Activated T-helper 9 cell treated with anti-CD3 and anti-CD28 coated beads, Interleukin-2, amount 50 U/mL, for 16 hours (primary cell): Measurements from ENCODE around the gene TMEM212.
"Not testable (repeated sequence)": the region's sequence is repeated elsewhere in the genome, so short reads cannot be mapped to it uniquely, and the experiment has no call there.

ENCODE experiments used
- DNase-seq: peaks from one replicate; pipeline ENCODE4 v3.0.0-alpha.2; 2020; ENCODE audit warnings: low read depth

TMEM212 gene

GRCh38 chr3:171813278-171813896 lies 29.8 kb upstream of the TMEM212 start:
- DNase-seq, result no peak

GRCh38 chr3:171813897-171814460 lies 29.2 kb upstream of the TMEM212 start:
- no peak for DNase-seq

GRCh38 chr3:171814662-171815061 lies 28.5 kb upstream of the TMEM212 start:
- DNase-seq, result not testable (repeated sequence)

GRCh38 chr3:171815973-171816595 lies 27.1 kb upstream of the TMEM212 start:
- no peak for DNase-seq

- DNase-seq, result no peak
These were observed 25.9 kb upstream of the TMEM212 start for GRCh38 chr3:171817074-171817800.

GRCh38 chr3:171821044-171821443 lies 22.1 kb upstream of the TMEM212 start:
- no peak for DNase-seq

GRCh38 chr3:171821778-171822358 lies 21.3 kb upstream of the TMEM212 start:
- no peak for DNase-seq

- DNase-seq, result no peak
These were observed 20.6 kb upstream of the TMEM212 start for GRCh38 chr3:171822431-171823106.

GRCh38 chr3:171824116-171824515 lies 19.0 kb upstream of the TMEM212 start:
- no peak for DNase-seq

GRCh38 chr3:171824824-171825221 lies 18.3 kb upstream of the TMEM212 start:
- DNase-seq, result no peak

- no peak for DNase-seq
These were observed 17.8 kb upstream of the TMEM212 start for GRCh38 chr3:171825222-171825828.

- DNase-seq, result no peak
These were observed 15.8 kb upstream of the TMEM212 start for GRCh38 chr3:171827385-171827784.

- DNase-seq, result no peak
These were observed 15.2 kb upstream of the TMEM212 start for GRCh38 chr3:171827836-171828458.

- DNase-seq, result no peak
These were observed 14.0 kb upstream of the TMEM212 start for GRCh38 chr3:171828902-171829770.

- no peak for DNase-seq
These were observed 13.2 kb upstream of the TMEM212 start for GRCh38 chr3:171829841-171830517.

GRCh38 chr3:171830518-171830875 lies 12.7 kb upstream of the TMEM212 start:
- no peak for DNase-seq

- no peak for DNase-seq
These were observed 11.2 kb upstream of the TMEM212 start for GRCh38 chr3:171831936-171832335.

GRCh38 chr3:171832989-171833388 lies 10.2 kb upstream of the TMEM212 start:
- DNase-seq, result no peak

- DNase-seq, result no peak
These were observed 9.2 kb upstream of the TMEM212 start for GRCh38 chr3:171833789-171834460.
